ENCODE results near the gene TRABD.
"Not testable (repeated sequence)": the region's sequence is repeated elsewhere in the genome, so short reads cannot be mapped to it uniquely, and the experiment has no call there.

DNA sequence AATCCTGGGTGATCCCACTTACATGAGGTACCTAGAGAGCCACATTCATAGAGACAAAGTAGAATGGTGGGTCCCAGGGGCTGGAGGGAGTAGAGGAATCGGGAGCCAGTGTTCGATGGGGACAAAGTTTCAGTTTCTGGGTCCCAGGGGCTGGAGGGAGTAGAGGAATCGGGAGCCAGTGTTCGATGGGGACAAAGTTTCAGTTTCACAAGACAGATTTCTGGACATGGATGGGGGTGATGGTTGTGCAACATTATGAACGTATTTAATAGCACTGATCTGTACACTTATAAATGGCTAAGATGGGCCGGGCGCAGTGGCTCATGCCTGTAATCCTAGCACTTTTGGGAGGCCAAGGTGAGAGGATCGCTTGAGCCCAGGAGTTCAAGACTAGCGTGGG is 19.3 kb downstream of the TRABD start:
- not testable (repeated sequence) for TF ChIP-seq POLR2A (IDR thresholded peaks at IDR 0.05; ENCODE audit: low read length); GATA1 (IDR thresholded peaks at IDR 0.05; ENCODE audit: low read depth, low read length)

Data from erythroblast (primary cell).